Sigmoid colon (tissue), 4 donors: ENCODE results near the gene MTTP.
A peak's percentile ranks its signal among the peaks of the same experiment; 100 is the strongest.

Experiments
- POLR2A ChIP-seq, 2 donors: fragments of 450-650 bp; IDR thresholded peaks; one replicate each; pipeline ENCODE4 v1.6.1; 2016; ENCODE audit warnings: antibody characterized with exemption in 2 of 2, mild to moderate bottlenecking in 2 of 2, moderate library complexity in 2 of 2
- POLR2AphosphoS5 ChIP-seq, 4 donors: sonication (generic); formaldehyde crosslinking; IDR thresholded peaks; one replicate each; pipeline ENCODE4 v1.6.1; 2017; ENCODE audit warnings: antibody characterized with exemption in 4 of 4

DNA sequence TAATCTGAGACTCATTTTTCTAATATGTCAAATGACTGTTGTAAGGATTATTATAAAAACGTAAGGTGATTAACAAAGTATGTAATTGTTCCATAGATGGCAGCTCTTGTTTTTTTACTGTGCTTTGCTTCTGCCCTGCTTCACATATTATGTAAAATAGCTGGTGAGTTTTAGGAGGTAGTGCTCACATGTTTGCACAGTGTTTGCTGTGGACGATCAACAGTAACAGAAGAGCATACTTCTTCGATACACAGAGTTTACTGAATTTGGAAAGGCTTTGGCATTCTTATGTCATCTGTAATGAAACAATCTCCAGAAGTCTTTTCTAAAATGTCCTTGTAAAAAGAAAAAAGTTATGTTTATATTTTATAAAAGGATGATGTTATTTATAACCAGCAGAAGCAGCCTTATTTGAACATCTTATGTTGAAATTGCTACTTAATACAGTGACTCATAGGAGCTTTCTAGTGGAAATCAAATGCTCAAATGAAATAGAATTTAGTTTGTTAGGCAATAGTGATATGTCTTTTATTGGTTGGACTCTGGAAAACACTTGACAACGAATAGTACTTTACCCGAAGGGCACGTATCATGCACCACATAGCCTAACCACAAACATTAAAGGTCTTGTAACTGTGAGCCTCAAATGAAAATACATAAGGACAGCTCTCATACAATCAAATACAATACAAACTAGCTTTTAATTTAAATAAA, 1.9 kb upstream of the MTTP start:
- TF ChIP-seq POLR2AphosphoS5 (IDR thresholded peaks at IDR 0.05) (peak in 3 of 4 donors; percentile 30 to 45 (median 37)), POLR2A (IDR thresholded peaks at IDR 0.05) (no peak)
